ENCODE data around the gene RUFY4. TPM values are rescaled to one million over a fixed set of nuclear protein-coding genes. Genes with fewer than 3 reads are reported as not detected.

The RUFY4 gene
- total RNA-seq, 1 experiment from 2014 or later, result 0.66 TPM

- TF ChIP-seq, protein P1, sequence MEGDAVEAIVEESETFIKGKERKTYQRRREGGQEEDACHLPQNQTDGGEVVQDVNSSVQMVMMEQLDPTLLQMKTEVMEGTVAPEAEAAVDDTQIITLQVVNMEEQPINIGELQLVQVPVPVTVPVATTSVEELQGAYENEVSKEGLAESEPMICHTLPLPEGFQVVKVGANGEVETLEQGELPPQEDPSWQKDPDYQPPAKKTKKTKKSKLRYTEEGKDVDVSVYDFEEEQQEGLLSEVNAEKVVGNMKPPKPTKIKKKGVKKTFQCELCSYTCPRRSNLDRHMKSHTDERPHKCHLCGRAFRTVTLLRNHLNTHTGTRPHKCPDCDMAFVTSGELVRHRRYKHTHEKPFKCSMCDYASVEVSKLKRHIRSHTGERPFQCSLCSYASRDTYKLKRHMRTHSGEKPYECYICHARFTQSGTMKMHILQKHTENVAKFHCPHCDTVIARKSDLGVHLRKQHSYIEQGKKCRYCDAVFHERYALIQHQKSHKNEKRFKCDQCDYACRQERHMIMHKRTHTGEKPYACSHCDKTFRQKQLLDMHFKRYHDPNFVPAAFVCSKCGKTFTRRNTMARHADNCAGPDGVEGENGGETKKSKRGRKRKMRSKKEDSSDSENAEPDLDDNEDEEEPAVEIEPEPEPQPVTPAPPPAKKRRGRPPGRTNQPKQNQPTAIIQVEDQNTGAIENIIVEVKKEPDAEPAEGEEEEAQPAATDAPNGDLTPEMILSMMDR (conservative IDR thresholded peaks at IDR 0.05), result no peak
- WGBS (ENCODE audit: extremely low coverage, insufficient read length, low lambda C conversion rate), result no CpG with 5 or more reads among the region's 4 CpGs
- Mint-ChIP-seq H3K36me3 (ENCODE audit: insufficient read depth in 1 of 3, low read depth in 3 of 3) (peaks cover 5 to 25% (median 13%) of the 10 kb centered on the region in 3 experiments; a peak in 6 of 7 replicates), H3K27me3 (ENCODE audit: low read depth) (peaks cover 11% of the 10 kb centered on the region), H3K9me3 (peaks cover 21 to 24% of the 10 kb centered on the region in 2 experiments), H3K27ac (no peak overlapping the region), H3K4me1 (peaks cover 32 to 34% of the 10 kb centered on the region in 2 experiments), H3K4me3 (no peak overlapping the region)
- Histone ChIP-seq H2BK20ac (ENCODE audit: low read depth, low read length, poor library complexity, severe bottlenecking) (no peak overlapping the region), H3K9ac (ENCODE audit: extremely low read depth, insufficient read length, low read length) (no peak overlapping the region), H2BK15ac (ENCODE audit: low read depth, low read length) (no peak overlapping the region), H3T11ph (ENCODE audit: low read length) (no peak overlapping the region), H3K27me3 (ENCODE audit: insufficient read depth, low read length) (no peaks in the 10 kb centered on the region), H4K91ac (ENCODE audit: insufficient read length, low read depth, low read length) (no peak overlapping the region), H3K4ac (ENCODE audit: low read depth, low read length) (no peak overlapping the region), H2AFZ (ENCODE audit: low read length) (no peak overlapping the region), H2BK12ac (ENCODE audit: insufficient read length, low read depth, low read length) (no peak overlapping the region), H3K79me1 (ENCODE audit: insufficient read depth, low read depth, low read length, poor library complexity, severe bottlenecking) (no peaks in the 10 kb centered on the region), H3K23ac (ENCODE audit: insufficient read length, low read depth, low read length) (no peak overlapping the region), H3K56ac (ENCODE audit: insufficient read length, low read depth, low read length) (no peak overlapping the region), H4K20me1 (ENCODE audit: control insufficient read depth, insufficient read depth, insufficient read length) (no peaks in the 10 kb centered on the region), H3K14ac (ENCODE audit: insufficient read depth, low read length) (no peak overlapping the region), H3K79me2 (ENCODE audit: insufficient read depth, low read length) (no peaks in the 10 kb centered on the region), H3K4me2 (ENCODE audit: insufficient read depth, insufficient read length, low read length) (no peak overlapping the region), H4K5ac (ENCODE audit: insufficient read length, low read depth, low read length) (no peak overlapping the region), H3K27ac (ENCODE audit: insufficient read length, low read depth, low read length) (no peak overlapping the region), H3K9me3 (ENCODE audit: control insufficient read depth, low read depth, low read length) (no peaks in the 10 kb centered on the region), H4K8ac (replicated peaks; ENCODE audit: insufficient read length, low read depth, low read length) (no peak overlapping the region), H3K23me2 (ENCODE audit: insufficient read length, low read depth, low read length, poor library complexity, severe bottlenecking) (no peaks in the 10 kb centered on the region), H2BK5ac (ENCODE audit: insufficient read length, low read length) (no peak overlapping the region), H3K18ac (ENCODE audit: insufficient read length, low read depth, low read length) (no peak overlapping the region), H2AK5ac (ENCODE audit: insufficient read length, low read length) (no peak overlapping the region), H3K4me1 (ENCODE audit: insufficient read depth, low read length) (peaks cover 3% of the 10 kb centered on the region), H2BK120ac (ENCODE audit: low read depth, low read length, poor library complexity, severe bottlenecking) (no peak overlapping the region)
- DNase-seq, result no peak
Measured at GRCh38 chr2:218125095-218125494, 56.0 kb downstream of the RUFY4 start.

Measured in H9 (cell line).